ENCODE data around the gene RAB27A. TPM values are rescaled to one million over a fixed set of nuclear protein-coding genes. Genes with fewer than 3 reads are reported as not detected.

RAB27A gene
- total and polyA plus RNA-seq, 10 of the 15 experiments (the other 5 are each of a cell fraction or from before 2014, with no cell fraction given) = 13.3 to 139 (median 35.2) TPM

- Histone ChIP-seq H3K27ac (ENCODE audit: control insufficient read depth, insufficient read depth) (no peak overlapping the region), H3K9me3 (replicated peaks; ENCODE audit: control insufficient read depth, insufficient read depth, low read length) (no peaks in the 10 kb centered on the region), H3K27me3 (replicated peaks in 1 of 2; ENCODE audit: control insufficient read depth in 2 of 2, insufficient read depth in 2 of 2, low read length in 1 of 2) (no peaks in the 10 kb centered on the region), H2AFZ (ENCODE audit: control insufficient read depth, low read depth, low read length) (no peak overlapping the region), H3K4me3 (no peak overlapping the region), H3K36me3 (ENCODE audit: control insufficient read depth in 2 of 2, insufficient read depth in 2 of 2, low read length in 1 of 2) (peaks cover 0 to 2% of the 10 kb centered on the region in 2 experiments; a peak in 2 of 4 replicates), H4K20me1 (ENCODE audit: control insufficient read depth, insufficient read depth) (no peaks in the 10 kb centered on the region), H3K4me2 (ENCODE audit: control insufficient read depth, insufficient read depth) (no peak overlapping the region), H3K79me2 (ENCODE audit: control insufficient read depth, insufficient read depth, low read length) (no peaks in the 10 kb centered on the region), H3K4me1 (ENCODE audit: control insufficient read depth, insufficient read depth, low read length) (peaks cover 21% of the 10 kb centered on the region), H3K9ac (ENCODE audit: control insufficient read depth, insufficient read depth, low read length) (no peak overlapping the region)
- in situ Hi-C loops (cut with MboI) = loop anchor here (5.0 to 10.0 kb wide), 2 partner anchors 219 to 427 kb away; no protein-coding TSS in a partner anchor
- no peak for FAIRE-seq
- intact Hi-C loops (cut with micrococcal nuclease; ENCODE audit: unreplicated experiment) = no loop called here
- no peak for DNase-seq (ENCODE audit: low read depth, low spot score)
- SMC1A ChIA-PET (ENCODE audit: uncharacterized antibody, unreplicated experiment) = interaction anchor here (0.5 to 7.4 kb wide), 27 partner anchors 9 to 713 kb away, joined by 3 to 110 read pairs (median 5); partner anchors contain the start of genes CCPG1, PIERCE2, PIGB and PIGBOS1
- TF ChIP-seq ZZZ3 (IDR thresholded peaks at IDR 0.05; ENCODE audit: control insufficient read depth, insufficient read length, low read depth) (no peak), SP1 (IDR thresholded peaks at IDR 0.05; ENCODE audit: low read depth, low read length) (no peak), NRF1 (conservative IDR thresholded peaks at IDR 0.05; ENCODE audit: low read depth, low read length) (no peak), EZH2 (IDR thresholded peaks at IDR 0.05; ENCODE audit: borderline replicate concordance, control insufficient read depth, low read depth, low read length) (no peak), ESRRA (IDR thresholded peaks at IDR 0.05; ENCODE audit: low read length) (no peak), CTCF (IDR thresholded peaks at IDR 0.05 in 2 of 3, conservative IDR thresholded peaks at IDR 0.05 in 1 of 3; ENCODE audit: control insufficient read depth in 2 of 3, extremely low read depth in 1 of 3, insufficient read depth in 1 of 3, low read depth in 3 of 3, low read length in 3 of 3) (no peak), ZNF24 (IDR thresholded peaks at IDR 0.05) (no peak), WRNIP1 (IDR thresholded peaks at IDR 0.05; ENCODE audit: borderline replicate concordance, low read depth, low read length) (no peak), NKRF (conservative IDR thresholded peaks at IDR 0.05) (no peak), DPF2 (IDR thresholded peaks at IDR 0.05) (no peak), ZNF274 (IDR thresholded peaks at IDR 0.05; ENCODE audit: insufficient read depth, insufficient read length) (no peak), E2F8 (IDR thresholded peaks at IDR 0.05; ENCODE audit: low read depth, partially characterized antibody) (no peak), MTA3 (IDR thresholded peaks at IDR 0.05; ENCODE audit: borderline replicate concordance, low read length) (no peak), RUNX3 (IDR thresholded peaks at IDR 0.05; ENCODE audit: low read length) (no peak)
- CTCF ChIA-PET = interaction anchor here (0.7 to 7.2 kb wide), 25 partner anchors 10 to 222 kb away, joined by 3 to 60 read pairs (median 6); partner anchors contain the start of genes PIGB, PIGBOS1 and RSL24D1
- WGBS (ENCODE audit: insufficient coverage, insufficient replicate concordance, low lambda C conversion rate, missing lambda C conversion rate) = 75% methylated on average over 2 of the region's 2 CpGs
- POLR2A ChIA-PET = interaction anchor here (0.6 to 1.6 kb wide), 2 partner anchors 59 to 66 kb away, joined by 3 to 7 read pairs; no protein-coding TSS in a partner anchor
- ATAC-seq = no peak
- no TSS peak for BruUV-seq (replicated peaks)
- RAD21 ChIA-PET (ENCODE audit: unreplicated experiment) = interaction anchor here (0.7 to 6.7 kb wide), 15 partner anchors 9 to 221 kb away, joined by 3 to 59 read pairs (median 8); partner anchors contain the start of genes CCPG1, PIERCE2 and RSL24D1
Measured at GRCh38 chr15:55218056-55218455, 71.6 kb downstream of the RAB27A start.
